ENCODE data around the gene PGGHG.
"Not testable (repeated sequence)": the region's sequence is repeated elsewhere in the genome, so short reads cannot be mapped to it uniquely, and the experiment has no call there.

Gene PGGHG

GRCh38 chr11:315516-315994 is 26.6 kb downstream of the PGGHG start:
- no peak for FAIRE-seq

DNA sequence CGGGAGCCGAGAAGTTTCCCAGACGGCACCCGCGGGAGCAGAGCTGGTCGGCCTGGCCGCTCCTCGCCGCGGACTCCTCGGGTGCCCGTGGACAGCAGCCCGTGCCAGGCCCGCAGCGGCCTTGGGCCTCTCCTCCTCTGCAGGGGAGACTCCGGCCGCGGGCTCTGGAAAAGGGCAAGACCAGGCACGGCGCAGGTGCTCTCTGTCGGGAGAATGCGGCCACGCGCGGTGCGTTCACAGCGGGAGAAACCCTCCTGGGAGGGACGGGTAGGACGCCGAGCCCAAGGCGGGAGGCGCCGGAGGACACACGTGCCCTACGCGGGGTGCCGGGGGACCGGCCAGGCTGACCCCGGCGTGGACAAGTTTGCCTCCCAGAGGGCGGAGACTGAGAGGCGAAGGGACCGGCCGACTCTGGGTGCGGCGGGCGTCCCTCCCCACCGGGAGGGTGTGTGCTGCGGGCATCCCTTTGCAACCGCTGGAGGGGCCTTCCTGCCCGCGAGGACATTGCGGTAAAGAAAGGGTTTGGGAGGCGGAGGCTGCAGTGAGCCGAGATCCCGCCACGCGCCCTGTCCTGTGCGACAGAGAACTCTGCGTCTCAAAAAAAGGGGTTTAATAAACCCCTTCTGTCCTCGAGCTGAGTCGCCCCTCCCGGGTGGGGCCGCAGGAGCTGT is 27.2 kb downstream of the PGGHG start:
- no peak for FAIRE-seq

DNA sequence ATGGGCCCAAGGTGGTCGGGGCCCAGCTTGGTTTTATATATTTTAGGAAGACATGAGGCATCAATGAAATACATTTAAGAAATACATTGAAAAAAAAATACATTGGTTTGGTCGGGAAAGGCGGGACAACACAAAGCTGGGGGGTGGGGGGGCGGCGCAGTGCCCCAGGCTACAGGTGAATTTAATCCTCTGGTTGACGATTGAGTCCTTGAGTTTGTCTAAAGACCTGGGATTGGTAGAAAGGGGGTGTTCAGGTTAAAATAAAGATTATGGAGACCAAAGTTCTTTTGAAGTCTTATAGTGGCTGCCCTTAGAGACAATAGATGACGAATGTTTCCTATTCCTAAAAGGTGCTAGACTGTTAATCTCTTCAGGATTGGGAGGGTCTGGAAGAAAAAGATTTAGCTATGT is 28.0 kb downstream of the PGGHG start:
- FAIRE-seq: no peak

GRCh38 chr11:317668-318404 is 28.9 kb downstream of the PGGHG start:
- not testable (repeated sequence) for FAIRE-seq

DNA sequence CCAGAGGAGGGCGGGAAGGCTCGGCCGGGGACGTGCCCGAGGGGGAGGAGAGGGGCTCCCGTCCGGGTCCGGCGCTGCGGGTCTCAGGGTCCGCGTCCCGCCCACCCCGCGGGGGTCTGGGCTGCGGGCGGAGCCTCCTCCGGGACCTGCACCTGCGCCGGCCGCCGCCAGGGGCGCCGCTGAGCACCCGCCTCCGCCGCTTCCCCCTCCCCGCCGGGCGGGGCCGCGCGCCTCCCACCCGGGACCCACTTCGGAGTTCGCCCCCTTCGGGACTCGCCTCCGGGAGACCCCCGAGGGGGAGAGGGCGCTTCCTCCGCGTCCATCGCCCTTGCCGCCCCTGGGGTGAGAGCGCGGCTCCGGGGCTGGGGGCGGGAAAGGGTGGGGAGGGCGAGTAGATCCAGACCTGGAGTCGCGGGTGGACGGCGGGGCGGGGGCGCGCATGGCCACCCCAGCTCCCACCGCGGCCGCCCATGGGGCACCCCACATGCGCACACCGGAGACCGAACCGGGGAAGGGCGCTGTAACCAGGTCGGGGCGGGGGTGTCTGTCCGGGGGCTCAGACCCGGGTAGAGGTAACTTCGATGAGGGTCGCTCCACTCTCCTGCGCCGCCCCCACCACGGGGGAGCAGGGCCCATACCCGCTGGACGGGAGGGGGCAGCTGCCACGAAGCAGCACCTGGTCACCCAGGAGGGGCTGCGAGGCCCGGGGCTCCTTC is 29.6 kb downstream of the PGGHG start:
- FAIRE-seq: not testable (repeated sequence)

- not testable (repeated sequence) for FAIRE-seq
Measured at GRCh38 chr11:319121-319887, 30.4 kb downstream of the PGGHG start.

DNA sequence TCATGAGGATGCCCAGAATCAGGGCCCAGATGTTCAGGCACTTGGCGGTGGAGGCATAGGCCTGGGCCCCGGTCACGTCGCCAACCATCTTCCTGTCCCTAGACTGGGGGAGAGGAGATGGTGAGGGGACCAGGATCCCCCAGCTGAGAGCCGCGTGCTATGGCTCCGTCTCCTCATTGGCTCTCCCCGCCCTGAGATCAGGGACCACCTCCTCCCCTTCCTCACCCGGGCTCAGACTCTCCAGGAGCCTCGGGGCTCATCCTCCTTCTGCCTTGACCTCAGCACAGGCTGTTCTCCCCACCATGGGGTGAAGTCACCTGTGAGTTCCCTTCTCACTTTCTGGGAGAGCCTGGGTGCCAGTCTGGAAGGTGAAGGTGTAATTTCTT is 31.0 kb downstream of the PGGHG start:
- FAIRE-seq: not testable (repeated sequence)

DNA sequence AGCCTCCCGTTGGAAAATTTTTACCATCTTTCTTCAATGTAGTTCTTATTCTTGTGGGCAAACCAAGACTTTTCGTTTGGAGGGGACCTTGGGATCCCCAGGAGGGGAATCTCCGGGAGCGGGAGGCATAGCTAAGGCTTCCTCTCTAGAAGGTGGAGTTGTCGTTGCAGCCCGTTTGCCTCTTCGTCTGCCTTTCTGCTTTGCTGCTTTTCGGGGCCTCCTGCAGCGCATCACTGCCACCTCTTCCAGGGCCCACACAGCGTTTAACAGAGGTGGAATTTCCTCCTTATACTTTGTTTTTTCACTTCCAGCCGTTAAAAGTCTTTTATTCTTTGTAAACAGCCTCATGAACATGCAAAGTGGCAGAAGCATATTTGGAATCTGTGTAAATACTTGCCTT is 35.2 kb downstream of the PGGHG start:
- no peak for FAIRE-seq

DNA sequence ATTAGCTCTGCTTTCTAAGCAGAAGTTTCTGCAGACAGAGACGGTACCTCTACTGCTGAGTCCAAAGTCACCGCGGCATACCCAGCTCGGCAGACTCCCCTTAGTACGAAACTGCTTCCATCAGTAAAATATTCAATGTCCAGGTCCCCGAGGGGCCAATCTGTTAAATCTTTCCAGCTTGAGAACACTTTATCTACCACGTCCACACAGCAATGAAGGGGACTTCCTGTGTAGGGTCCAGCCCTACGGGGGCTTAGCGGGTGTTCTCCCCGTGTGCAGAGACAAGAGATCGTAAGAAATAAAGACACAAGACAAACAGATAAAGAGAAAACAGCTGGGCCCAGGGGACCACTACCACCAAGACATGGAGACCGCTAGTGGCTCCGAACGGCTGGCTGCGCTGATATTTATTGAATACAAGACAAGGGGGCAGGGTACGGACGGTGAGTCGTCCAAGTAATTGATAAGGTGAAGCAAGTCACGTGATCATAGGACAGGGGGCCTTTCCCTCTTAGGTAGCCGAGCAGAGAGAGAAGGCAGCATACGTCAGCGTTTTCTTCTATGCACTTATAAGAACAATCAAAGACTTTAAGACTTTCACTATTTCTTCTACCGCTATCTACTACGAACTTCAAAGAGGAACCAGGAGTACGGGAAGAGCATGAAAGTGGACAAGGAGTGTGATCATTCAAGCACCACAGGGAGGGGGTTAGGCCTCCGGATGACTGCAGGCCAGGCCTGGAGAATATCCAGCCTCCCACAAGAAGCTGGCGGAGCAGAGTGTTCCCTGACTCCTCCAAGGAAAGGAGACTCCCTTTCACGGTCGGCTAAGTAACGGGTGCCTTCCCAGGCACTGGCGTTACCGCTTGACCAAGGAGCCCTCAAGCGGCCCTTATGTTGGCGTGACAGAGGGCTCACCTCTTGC is 35.9 kb downstream of the PGGHG start:
- not testable (repeated sequence) for FAIRE-seq

GRCh38 chr11:325796-326591 is 37.1 kb downstream of the PGGHG start:
- FAIRE-seq: no peak

GRCh38 chr11:326592-326841 is 37.6 kb downstream of the PGGHG start:
- no peak for FAIRE-seq

DNA sequence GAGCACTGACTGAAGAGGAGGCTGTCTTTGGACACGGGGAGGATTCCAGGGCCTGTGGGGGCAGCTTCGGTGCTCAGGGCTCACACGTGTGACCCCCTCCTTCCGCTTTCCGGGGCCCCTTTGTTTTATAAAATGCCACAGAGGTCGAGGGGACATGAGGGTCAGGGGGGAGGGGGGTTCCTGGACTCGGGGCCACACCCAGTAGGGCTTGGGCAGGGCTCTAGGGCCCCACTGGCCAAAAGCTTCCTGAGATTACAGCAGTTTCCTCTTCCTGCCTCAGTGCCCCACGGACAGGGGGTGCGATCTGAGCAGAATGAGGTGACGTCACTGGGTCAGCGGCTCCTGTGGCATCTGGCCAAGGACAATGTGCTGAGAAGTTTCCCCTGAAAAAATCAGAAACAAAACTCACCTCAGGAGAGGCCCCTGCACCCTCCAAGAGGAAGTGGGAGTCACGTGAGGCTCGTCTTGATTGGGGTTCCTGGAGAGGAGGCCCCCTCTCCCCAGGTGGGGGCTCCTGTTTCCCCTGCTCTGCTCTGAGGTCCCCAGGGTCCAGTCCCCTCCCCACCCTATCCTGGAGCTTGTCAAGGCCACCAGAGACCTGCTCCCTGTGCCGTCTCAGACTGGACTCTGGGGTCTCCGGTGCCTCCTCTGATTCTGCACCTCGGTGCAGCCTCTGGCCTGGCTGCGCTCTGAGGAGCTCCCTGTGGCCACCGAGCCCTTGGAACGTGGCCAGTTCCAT is 38.1 kb downstream of the PGGHG start:
- no peak for FAIRE-seq

- no peak for FAIRE-seq
Measured at GRCh38 chr11:327581-327923, 38.6 kb downstream of the PGGHG start.

GRCh38 chr11:328012-328411 is 39.1 kb downstream of the PGGHG start:
- FAIRE-seq: no peak

DNA sequence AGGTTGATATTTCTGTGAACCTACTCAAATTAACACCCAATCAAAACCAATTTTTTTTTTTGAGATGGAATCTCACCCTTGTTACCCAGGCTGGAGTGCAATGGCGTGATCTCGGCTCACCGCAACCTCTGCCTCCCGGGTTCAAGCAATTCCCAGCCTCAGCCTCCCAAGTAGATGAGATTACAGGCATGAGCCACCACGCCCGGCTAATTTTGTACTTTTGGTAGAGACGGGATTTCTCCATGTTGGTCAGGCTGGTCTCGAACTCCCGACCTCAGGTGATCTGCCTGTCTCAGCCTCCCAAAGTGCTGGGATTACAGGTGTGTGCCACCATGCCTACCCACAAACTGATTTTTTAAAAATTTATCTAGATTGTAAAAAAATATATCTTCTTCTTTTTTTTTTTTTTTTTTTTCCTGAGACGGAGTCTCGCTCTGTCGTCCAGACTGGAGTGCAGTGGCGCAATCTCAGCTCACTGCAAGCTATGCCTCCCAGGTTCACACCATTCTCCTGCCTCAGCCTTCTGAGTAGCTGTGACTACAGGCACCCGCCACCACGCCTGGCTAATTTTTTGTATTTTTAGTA is 39.7 kb downstream of the PGGHG start:
- not testable (repeated sequence) for FAIRE-seq

- FAIRE-seq: no peak
Measured at GRCh38 chr11:329886-330253, 40.9 kb downstream of the PGGHG start.

DNA sequence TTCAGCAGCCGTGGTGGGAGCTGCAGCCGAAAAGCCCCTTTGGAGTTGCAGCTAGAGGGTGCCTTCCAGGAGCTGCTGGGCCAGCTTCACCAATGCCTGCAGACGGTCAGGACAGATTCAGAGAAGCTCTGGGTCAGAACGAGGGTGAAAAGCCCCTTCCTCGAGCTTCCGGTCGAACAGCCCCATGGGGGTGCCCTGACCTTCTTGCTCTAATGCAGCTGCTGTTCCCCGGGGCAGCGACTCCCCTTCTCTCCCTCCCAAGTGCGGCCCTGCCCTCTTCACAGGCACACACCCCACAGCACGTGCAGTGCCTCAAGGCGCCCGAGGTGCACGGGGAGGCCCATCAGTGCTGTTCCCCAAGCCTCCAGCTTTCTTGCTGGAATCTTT is 41.4 kb downstream of the PGGHG start:
- FAIRE-seq: no peak

- FAIRE-seq: no peak
Measured at GRCh38 chr11:330694-331357, 41.9 kb downstream of the PGGHG start.

- FAIRE-seq: no peak
Measured at GRCh38 chr11:331358-332060, 42.6 kb downstream of the PGGHG start.

All from TTC549 (cell line).